NCI-H146 treated with DMSO at 0.1 percent for 48 hours (cell line): Measurements from ENCODE around the gene SPATA6L.

Source experiments
- DNase-seq: peaks from one replicate; lab custom pipeline; 2025; ENCODE audit not compliant: unreplicated experiment; lab: John Stamatoyannopoulos, UW

The SPATA6L gene

GRCh38 chr9:4558371-4558998 lies 107.8 kb downstream of the SPATA6L start:
- no peak for DNase-seq

DNA sequence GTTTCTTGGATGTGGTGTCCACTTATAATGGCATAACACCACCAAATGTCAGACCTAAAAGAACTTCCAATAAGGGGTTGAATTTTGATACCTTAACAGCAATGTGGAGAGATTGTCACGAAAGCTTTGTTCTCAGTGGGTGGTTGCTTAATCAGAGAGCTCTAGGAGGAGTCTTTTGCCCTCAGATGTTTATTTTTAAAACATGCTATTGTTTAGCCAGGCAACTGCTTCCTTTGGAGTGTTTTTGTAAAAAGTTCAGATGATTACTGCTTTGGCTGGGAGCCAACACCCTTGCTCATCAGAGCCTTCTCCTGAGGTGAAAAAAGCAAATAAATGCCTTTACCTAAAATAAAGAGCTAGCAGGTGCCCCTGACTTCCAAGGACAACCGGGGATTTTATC lies 111.0 kb downstream of the SPATA6L start:
- DNase-seq: peak; percentile 78

GRCh38 chr9:4553951-4554381 lies 112.3 kb downstream of the SPATA6L start:
- no peak for DNase-seq

GRCh38 chr9:4550777-4551484 lies 115.3 kb downstream of the SPATA6L start:
- DNase-seq: no peak

DNA sequence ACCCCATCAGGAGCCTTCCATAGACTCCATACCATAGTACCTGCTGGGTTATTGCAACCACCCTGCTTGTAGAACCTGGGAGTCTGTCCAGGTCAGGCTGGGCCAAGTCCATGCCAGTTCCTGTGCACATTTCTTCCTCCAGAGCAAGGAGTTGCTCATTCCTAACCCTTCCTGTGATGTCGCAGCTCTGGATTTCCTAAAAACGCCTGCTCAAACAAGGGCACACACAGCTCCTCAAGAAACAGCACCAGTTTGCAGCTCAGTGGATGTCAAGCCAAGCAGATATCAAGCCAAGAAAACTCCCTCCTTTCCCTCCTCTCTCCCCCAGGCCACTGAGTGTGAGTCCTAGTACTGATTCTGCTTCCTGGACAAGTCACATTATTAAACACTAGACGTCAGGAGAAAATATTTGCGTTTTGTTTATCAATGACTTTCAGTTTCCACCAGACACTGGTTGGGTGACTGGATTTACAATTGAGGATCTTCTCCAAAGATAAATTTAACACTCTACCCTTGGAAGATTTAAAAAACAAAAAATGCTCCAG lies 116.5 kb downstream of the SPATA6L start:
- no peak for DNase-seq

GRCh38 chr9:4548811-4549725 lies 117.2 kb downstream of the SPATA6L start:
- no peak for DNase-seq
